Right cardiac atrium (tissue), 5 donors: ENCODE measurements around the gene EHBP1. TPM values are rescaled to one million over a fixed set of nuclear protein-coding genes. Genes with fewer than 3 reads are reported as not detected.

Experiments used
- ATAC-seq, 2 donors: fragments of 200-7000 bp; cut with Tn5 transposase; one replicate each; pipeline versions ENCODE4 v1.8.0 to v1.9.1; 2020; ENCODE audit warnings: moderate library complexity in 2 of 2, mild to moderate bottlenecking in 1 of 2
- DNase-seq, 3 donors: peaks; one replicate each; pipeline ENCODE4 v3.0.0-alpha.2; 2020
- H3K27ac ChIP-seq: one replicate; pipeline ENCODE4 v1.5.1; 2013; ENCODE audit warnings: mild to moderate bottlenecking, low read length, control low read depth, moderate library complexity
- H3K27me3 ChIP-seq: one replicate; pipeline ENCODE4 v1.6.1; 2013; ENCODE audit not compliant: control insufficient read depth, insufficient read depth
- H3K4me1 ChIP-seq: one replicate; pipeline ENCODE4 v1.6.1; 2013; ENCODE audit warnings: low read length; ENCODE audit not compliant: control insufficient read depth, insufficient read depth
- H3K4me3 ChIP-seq: one replicate; pipeline ENCODE4 v1.5.1; 2013; ENCODE audit warnings: low read length, control low read depth
- H3K9me3 ChIP-seq: one replicate; pipeline ENCODE4 v1.6.1; 2013; ENCODE audit warnings: low read length; ENCODE audit not compliant: control insufficient read depth
- WGBS: extraction: QIAGEN DNeasy Blood & Tissue Kit; methylation state at CpG from one replicate; pipeline ENCODE4 v1.1.7; 2013; 5-methylcytosine and 5-hydroxymethylcytosine counted together
- intact Hi-C, 4 donors: fragments of 100-400 bp; cut with DNase I; formaldehyde crosslinking; loops; one replicate each; pipeline versions ENCODE4 v1.11.0 to v1.14.0; 2022 to 2023
- polyA plus RNA-seq: library from polyadenylated mRNA; stranded (reverse); fragments of 200-250 nt; gene quantifications from one replicate; pipeline ENCODE4 v1.2.3, GENCODE V29; 2013
- total RNA-seq, 4 donors: library from RNA; stranded (reverse); fragmentation: NEBNext Ultra II Directional; extraction: Animal tissue kit (Norgen Biotek cat#: 25700); gene quantifications; one replicate each; pipeline ENCODE4 v1.2.1, GENCODE V29; 2021
- donor health status: healthy with polysubstance abuse.
- donor health status: DM: no; HTN: yes; CAD: no.
- donor health status: DM: no; HTN: no; CAD: no.
- donor health status: DM: no; HTN: yes; CAD: no; lungs with severe emphysema.
- donor health status: DM: yes; HTN: yes; CAD: no.

EHBP1 gene
- total and polyA plus RNA-seq, 5 donors: 13.5 to 37.5 (median 33.2) TPM

DNA sequence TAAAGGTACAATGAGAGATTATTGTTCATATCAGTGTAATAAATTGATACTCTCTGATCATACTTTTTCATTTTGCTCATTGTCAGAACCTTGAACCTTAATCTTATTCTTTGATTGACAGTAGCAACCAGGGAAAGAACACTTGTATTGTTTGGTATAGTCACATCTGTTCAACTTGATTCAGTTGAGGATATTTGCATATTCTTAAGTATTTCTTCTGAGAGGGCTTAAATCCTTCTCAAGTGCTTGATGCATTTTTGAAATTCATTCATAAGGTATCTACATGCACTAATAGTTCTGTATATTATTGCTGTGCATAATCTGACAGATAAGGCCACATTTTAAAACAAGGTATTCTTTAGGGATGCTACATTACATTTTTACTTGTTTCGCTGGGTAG is 118.9 kb downstream of the EHBP1 start:
- no peak for ATAC-seq
- Histone ChIP-seq H3K4me1 (no peaks in the 10 kb centered on the region), H3K27me3 (no peaks in the 10 kb centered on the region), H3K27ac (no peak overlapping the region), H3K9me3 (no peaks in the 10 kb centered on the region), H3K4me3 (no peak overlapping the region)
- no peak for DNase-seq
- intact Hi-C loops: no loop called here
- 96% methylated on average over 1 of the region's 1 CpG for WGBS

DNA sequence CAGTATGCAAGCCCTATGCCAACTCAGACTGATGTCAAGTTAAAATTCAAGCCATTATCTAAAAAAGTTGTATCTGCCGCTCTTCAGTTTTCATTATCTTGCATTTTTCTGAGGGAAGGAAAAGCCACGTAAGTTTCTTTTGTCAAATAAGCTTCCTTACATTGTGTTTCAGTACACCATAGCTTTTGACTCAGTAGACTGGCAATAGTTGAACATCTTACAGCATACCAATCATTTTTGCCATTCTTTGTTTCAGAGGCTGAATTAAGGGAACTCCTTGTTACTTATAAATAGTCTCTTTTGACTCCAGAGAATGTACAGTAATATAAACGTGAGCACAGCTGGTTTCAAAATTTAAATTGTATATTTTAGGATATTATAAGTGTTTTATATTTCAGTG is 120.6 kb downstream of the EHBP1 start:
- H3K4me3 ChIP-seq: no peak overlapping the region
- no peak for DNase-seq
- no peak overlapping the region for H3K27ac ChIP-seq
- intact Hi-C loops: no loop called here
- H3K9me3 ChIP-seq: no peaks in the 10 kb centered on the region
- no peak for ATAC-seq
- WGBS: 40% methylated on average over 3 of the region's 3 CpGs
- H3K27me3 ChIP-seq: no peaks in the 10 kb centered on the region
- H3K4me1 ChIP-seq: no peaks in the 10 kb centered on the region

GRCh38 chr2:62826953-62827675 is 121.6 kb downstream of the EHBP1 start:
- H3K4me1 ChIP-seq: no peaks in the 10 kb centered on the region
- ATAC-seq (peak; percentile 43 to 48), DNase-seq (no peak)
- H3K27ac ChIP-seq: no peak overlapping the region
- H3K9me3 ChIP-seq: no peaks in the 10 kb centered on the region
- H3K4me3 ChIP-seq: no peak overlapping the region
- H3K27me3 ChIP-seq: no peaks in the 10 kb centered on the region
- 75% methylated on average over 4 of the region's 4 CpGs for WGBS
- intact Hi-C loops: no loop called here

DNA sequence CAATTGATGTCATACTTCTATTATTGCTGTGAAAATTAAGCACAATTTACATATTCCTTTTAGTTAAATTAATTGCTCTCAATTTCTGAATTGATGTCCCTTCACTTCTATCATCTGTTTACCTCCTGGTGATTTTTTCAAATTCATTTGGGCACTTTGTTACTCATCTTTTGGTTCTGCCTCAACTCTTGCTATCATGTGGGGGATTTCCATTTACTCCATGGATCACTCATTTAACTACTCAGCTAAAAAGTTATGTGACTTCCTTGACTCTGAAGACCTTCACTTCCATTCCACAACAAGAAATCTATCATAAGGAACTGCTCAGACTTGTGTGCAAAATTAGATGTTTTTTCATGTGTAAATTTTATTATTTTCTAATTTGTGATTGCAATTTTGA is 126.2 kb downstream of the EHBP1 start:
- DNase-seq (no peak), ATAC-seq (no peak)
- H3K27me3 ChIP-seq: no peaks in the 10 kb centered on the region
- H3K4me3 ChIP-seq: no peak overlapping the region
- H3K9me3 ChIP-seq: no peaks in the 10 kb centered on the region
- intact Hi-C loops: no loop called here
- H3K27ac ChIP-seq: no peak overlapping the region
- no peaks in the 10 kb centered on the region for H3K4me1 ChIP-seq

- ATAC-seq: no peak
- H3K4me3 ChIP-seq: no peak overlapping the region
- no peaks in the 10 kb centered on the region for H3K27me3 ChIP-seq
- H3K27ac ChIP-seq: no peak overlapping the region
- no peaks in the 10 kb centered on the region for H3K9me3 ChIP-seq
- H3K4me1 ChIP-seq: no peaks in the 10 kb centered on the region
- 92% methylated on average over 1 of the region's 1 CpG for WGBS
- DNase-seq: no peak
- intact Hi-C loops: no loop called here
Measured at GRCh38 chr2:62844311-62845090, 139.0 kb downstream of the EHBP1 start.

GRCh38 chr2:62845256-62845655 is 139.7 kb downstream of the EHBP1 start:
- intact Hi-C loops: no loop called here
- no peaks in the 10 kb centered on the region for H3K9me3 ChIP-seq

GRCh38 chr2:62852254-62852653 is 146.7 kb downstream of the EHBP1 start:
- Histone ChIP-seq H3K4me1 (no peaks in the 10 kb centered on the region), H3K27me3 (no peaks in the 10 kb centered on the region), H3K9me3 (no peaks in the 10 kb centered on the region), H3K4me3 (no peak overlapping the region), H3K27ac (no peak overlapping the region)
- intact Hi-C loops: no loop called here
- DNase-seq: no peak
- no peak for ATAC-seq

More at GRCh38 chr2:62845256-62845655, 139.7 kb downstream of the EHBP1 start:
- ATAC-seq (no peak), DNase-seq (no peak)
- no peaks in the 10 kb centered on the region for H3K27me3 ChIP-seq
- H3K4me3 ChIP-seq: no peak overlapping the region
- no peak overlapping the region for H3K27ac ChIP-seq
- H3K4me1 ChIP-seq: no peaks in the 10 kb centered on the region

DNA sequence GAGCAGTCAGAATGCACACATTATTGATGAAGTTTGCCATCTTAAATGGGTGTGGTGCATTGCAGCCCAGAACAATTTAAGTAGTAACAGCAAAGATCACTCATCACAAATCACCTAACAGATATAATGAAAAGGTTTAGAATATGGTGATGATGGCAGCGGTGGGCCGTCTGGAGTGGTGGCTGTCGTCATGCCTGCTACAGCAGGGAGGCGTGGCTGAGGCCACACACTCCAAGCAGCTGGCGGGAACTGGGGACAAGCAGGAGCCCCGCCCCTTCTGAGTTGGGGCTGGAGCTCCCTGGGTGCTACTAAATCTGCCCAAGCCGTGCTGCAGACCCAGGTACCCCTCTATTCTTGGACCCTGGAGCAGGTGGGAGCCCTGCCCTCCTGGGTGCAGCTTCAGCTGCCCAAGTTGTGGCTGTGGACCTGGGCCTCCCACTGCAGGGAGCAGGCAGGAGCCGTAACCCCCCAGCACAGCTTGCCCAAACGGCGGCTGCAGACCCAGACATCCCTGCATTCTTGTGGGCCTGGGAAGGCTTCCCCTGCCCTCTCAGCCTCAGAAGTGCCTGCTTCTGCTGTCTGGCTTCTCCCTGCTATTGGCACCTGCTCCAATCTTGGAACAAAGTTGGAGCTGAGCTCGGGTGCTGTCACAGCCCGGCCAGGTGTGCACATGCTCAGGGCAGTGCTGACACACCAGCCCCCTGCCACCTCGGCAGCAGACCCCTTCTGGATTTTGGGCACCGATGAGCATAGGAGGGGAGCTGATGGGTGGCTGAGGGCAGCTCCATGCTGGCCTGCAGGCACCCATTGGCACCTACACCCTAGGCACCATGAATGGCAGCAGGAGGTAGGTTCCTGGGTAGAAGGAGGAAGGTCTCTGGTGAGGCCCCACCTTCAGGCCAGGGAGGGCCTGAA is 149.3 kb downstream of the EHBP1 start:
- peak in 1 of 2 donors; percentile 22 for ATAC-seq

GRCh38 chr2:62856228-62857040 is 150.9 kb downstream of the EHBP1 start:
- no peak overlapping the region for H3K4me3 ChIP-seq
- intact Hi-C loops: no loop called here
- DNase-seq: peak in 2 of 3 donors; percentile 38 to 52
- peak; percentile 41 to 47 for ATAC-seq
- H3K27me3 ChIP-seq: no peaks in the 10 kb centered on the region
- H3K4me1 ChIP-seq: no peaks in the 10 kb centered on the region
- WGBS: 84% methylated on average over 6 of the region's 6 CpGs
- H3K27ac ChIP-seq: no peak overlapping the region
- no peaks in the 10 kb centered on the region for H3K9me3 ChIP-seq

More for the DNA sequence above, 149.3 kb downstream of the EHBP1 start:
- intact Hi-C loops: no loop called here
- Histone ChIP-seq H3K9me3 (no peaks in the 10 kb centered on the region), H3K4me1 (no peaks in the 10 kb centered on the region), H3K4me3 (no peak overlapping the region), H3K27ac (no peak overlapping the region), H3K27me3 (no peaks in the 10 kb centered on the region)
- no peak for DNase-seq
- WGBS: 95% methylated on average over 14 of the region's 14 CpGs

DNA sequence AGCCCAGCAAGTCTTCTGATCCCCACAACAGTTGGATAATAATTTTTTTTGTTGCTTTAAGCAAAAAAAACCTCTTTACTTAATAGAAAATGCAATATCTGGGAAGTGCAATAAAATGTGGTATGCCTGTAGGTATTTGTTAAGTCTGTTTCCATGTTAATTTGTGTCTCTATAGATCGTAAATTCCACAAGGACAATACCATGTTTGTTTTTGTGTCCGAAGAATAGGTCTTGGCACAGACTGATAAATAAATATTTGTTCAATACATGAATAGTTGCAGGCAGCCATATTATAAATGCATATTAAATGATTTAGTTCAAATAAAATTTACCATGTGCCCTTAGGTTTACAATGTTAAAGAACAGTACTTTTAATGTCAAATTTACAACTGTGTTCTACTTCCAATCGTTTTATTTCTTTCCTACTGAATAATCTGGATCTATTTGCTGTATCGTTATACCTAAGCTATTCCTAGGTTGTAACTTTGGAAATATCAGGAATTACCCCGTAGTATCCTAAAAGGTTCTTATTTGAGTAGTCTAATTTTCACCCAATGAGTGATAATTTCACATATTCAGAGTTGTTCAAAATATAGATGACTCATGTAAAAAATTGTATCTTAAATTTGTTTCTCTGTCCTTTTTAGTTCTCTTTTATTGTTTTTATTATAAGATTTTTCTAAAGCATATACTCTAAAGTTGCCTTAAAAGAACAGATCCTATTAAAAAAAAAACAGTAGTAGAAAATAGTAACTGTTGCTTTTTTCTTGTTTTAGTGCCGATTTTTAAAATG is 151.8 kb downstream of the EHBP1 start:
- no peak overlapping the region for H3K4me3 ChIP-seq
- H3K9me3 ChIP-seq: no peaks in the 10 kb centered on the region
- no peaks in the 10 kb centered on the region for H3K4me1 ChIP-seq
- no peaks in the 10 kb centered on the region for H3K27me3 ChIP-seq
- WGBS: 94% methylated on average over 6 of the region's 6 CpGs
- ATAC-seq (no peak), DNase-seq (no peak)
- intact Hi-C loops: no loop called here
- H3K27ac ChIP-seq: no peak overlapping the region
